Choroid plexus epithelial cell (primary cell): ENCODE results near the gene SEZ6L2.
A peak's percentile ranks its signal among the peaks of the same experiment; 100 is the strongest.

Experiments used
- DNase-seq: peaks from one replicate; pipeline ENCODE4 v3.0.0-alpha.2; 2010; ENCODE audit warnings: low read depth
- H3K4me3 ChIP-seq: 2 replicates; pipeline ENCODE4 v1.5.1; 2011; ENCODE audit warnings: low read depth, mild to moderate bottlenecking, control low read depth, low read length, moderate library complexity
- CTCF ChIP-seq: conservative IDR thresholded peaks from 2 replicates; pipeline ENCODE4 v1.5.1; 2011; ENCODE audit warnings: low read depth, mild to moderate bottlenecking, control low read depth, inconsistent platforms, low read length, moderate library complexity

SEZ6L2 gene

DNA sequence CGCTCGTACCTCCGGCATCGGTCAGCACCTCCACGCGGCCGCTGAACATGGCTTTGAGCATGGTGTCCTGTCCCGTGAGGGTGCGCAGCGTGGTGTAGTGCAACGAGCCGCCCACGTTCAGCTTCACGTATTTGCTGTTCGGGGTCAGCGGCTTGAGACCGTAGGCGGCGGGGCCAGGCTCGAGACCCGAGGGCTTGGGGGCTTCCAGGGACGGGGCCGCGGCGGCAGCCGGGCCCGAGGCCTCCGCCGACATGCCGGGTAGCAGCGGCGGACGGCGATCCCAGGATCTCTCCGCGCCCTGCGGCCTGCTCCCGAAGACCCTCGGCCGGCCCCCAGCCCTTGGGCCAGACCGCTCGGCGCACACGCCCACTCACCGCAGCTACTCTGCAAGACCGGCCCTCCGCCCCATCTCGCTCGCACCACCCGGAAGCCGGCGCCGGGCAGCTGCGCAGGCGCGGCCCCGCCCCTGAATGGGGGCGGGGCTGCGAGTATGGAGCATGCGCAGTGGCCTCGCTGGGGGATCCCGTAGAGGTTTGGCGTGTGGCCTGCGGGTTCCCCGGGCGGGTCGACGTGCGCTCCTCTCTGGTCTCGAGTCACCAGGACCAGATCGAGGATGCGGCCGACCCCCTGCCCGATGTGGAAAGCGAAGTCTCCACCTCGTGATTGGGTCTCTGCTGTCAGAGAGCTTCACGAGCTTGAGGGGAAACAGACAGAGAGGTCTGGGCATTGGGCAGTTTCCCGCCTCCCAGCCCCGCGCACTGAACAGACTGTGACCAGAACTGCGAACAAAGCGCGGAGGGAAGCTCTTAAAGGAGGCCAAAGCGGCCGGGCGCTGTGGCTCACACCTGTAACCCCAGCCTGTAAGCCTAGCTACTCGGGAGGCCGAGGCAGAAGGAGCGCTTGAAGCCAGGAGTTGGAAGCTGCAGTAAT is 26.7 kb upstream of the SEZ6L2 start, which contains the start of gene KCTD13:
Gene KCTD13, minus strand, starts transcription at position 446 of the 930 bp plus-strand sequence. Its CDS starts 193 bp downstream, at position 253.
- peak within 1 kb of the TSS; percentile 91 for H3K4me3 ChIP-seq
- DNase-seq, result peak; percentile 79
- TF ChIP-seq CTCF, result no peak

DNA sequence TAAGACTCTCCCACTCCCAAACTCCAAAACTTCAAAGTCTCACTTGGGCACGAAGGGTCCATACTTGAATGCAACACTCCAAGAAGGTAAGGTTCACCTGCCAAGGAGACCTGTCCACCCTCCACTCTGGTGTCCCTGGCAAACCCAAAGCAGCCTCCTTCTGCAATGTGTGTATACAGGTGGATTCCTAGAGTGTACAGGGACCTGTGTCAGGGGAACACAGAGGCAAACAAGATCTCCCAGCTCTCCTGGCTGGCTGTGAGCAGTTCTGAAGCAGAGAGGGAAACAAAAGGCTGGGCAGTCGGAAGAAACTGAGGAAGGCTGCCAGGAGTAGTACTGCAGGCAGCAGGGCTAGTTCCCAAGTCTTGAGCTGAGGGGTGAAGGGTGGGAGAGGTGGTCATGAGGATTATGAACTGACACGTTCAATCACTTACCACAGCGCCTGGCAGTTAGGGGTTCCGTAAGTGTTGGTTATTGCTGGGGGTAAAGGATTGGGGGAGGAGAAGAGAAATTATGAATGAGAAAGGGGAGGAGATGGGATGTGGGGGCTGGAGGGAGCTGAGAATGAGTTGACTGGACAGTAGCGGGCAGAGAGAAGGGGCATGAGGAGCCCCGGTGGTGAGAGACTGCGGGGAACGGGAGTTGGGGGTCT is 25.9 kb upstream of the SEZ6L2 start:
- peak overlapping the region; percentile 91 for H3K4me3 ChIP-seq
- DNase-seq, result peak; percentile 26
- TF ChIP-seq CTCF, result no peak

DNA sequence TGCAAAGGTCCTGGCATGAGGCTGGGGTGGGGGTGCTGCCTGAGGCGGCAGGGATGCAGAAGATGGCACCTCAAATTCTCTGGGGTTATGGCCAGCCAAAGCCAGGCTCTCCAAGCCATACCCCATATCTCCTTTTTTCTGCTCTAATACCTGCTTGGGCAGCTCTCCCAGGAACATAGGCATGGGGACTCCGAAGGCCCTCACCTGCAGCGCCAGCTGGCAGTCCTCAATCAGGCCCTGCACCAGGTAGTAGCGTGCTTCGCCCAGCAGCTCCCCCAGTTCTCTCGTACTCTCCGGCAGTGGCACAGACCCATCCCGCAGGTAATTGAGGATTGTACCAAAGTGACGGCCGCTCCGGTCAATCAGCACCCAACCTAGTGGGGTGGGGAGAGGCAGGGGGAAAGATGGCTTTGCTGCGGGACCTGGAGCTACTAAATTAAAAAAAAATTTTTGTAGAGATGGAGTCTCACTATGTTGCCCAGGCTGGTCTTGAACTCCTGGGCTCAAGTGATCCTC is 23.7 kb upstream of the SEZ6L2 start:
- no peak for DNase-seq
- H3K4me3 ChIP-seq, result no peak overlapping the region
- no peak for TF ChIP-seq CTCF

DNA sequence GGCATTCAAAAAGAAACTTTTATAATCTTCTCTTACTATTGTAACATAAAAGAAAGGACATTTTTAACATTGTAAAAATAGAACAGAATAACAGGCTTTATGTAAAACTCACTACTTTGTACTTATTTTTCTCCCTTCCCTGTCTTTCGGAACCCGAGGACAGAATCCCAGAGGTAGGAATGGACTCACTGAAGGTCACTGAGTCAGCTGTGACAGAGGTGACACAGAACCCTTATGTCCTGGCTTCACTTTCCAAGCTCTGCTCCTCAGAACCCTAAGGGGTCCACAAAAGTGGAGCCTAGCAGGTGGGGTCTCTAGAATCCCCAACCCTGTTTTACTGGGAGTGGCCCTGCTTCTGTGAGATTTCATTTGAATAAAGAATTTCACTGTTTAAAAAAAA is 23.0 kb upstream of the SEZ6L2 start:
- no peak overlapping the region for H3K4me3 ChIP-seq
- TF ChIP-seq CTCF, result no peak
- no peak for DNase-seq

DNA sequence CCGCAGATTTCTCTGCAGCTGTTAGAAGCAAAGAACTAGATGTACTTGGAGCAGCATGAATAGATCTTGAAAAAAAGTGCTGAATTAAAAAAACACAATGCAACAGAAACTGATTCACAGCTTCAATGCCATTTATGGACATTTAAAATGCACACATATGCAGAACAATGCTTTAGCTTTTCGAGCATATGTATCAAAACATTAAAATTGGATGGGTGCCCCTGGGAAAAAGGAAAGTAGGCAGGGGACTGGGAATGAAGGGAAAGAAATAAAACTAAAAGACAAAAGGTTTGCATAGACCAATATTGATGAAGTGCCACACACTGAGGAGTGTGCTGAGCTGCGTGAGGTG is 21.7 kb upstream of the SEZ6L2 start:
- no peak overlapping the region for H3K4me3 ChIP-seq
- DNase-seq, result no peak
- no peak for TF ChIP-seq CTCF

- DNase-seq, result no peak
- no peak overlapping the region for H3K4me3 ChIP-seq
- no peak for TF ChIP-seq CTCF
Measured at GRCh38 chr16:29920288-29921033, 21.1 kb upstream of the SEZ6L2 start.
